Ovary (tissue), 9 donors: ENCODE results near the gene P2RY13. TPM values are rescaled to one million over a fixed set of nuclear protein-coding genes. Genes with fewer than 3 reads are reported as not detected.

Experiments used
- DNase-seq, 5 donors: peaks; one replicate each; pipeline ENCODE4 v3.0.0-alpha.2; 2019 to 2020
- H3K27ac ChIP-seq, 2 donors: fragments of 200-600 bp; one replicate each; pipeline versions ENCODE4 v1.5.1 to v1.8.0; 2019 to 2022
- H3K27me3 ChIP-seq: fragments of 200-600 bp; one replicate; pipeline ENCODE4 v1.8.0; 2022
- H3K36me3 ChIP-seq: fragments of 200-600 bp; sonication (generic); one replicate; pipeline ENCODE4 v1.5.1; 2019
- H3K4me1 ChIP-seq: one replicate; pipeline ENCODE4 v1.8.1; 2013; ENCODE audit warnings: mild to moderate bottlenecking, moderate library complexity; ENCODE audit not compliant: insufficient read depth
- H3K4me3 ChIP-seq: fragments of 200-600 bp; sonication (generic); one replicate; pipeline ENCODE4 v1.5.1; 2017
- H3K9me3 ChIP-seq, 2 donors: fragments of 200-600 bp in 1 of 2; sonication (generic) in 1 of 2; one replicate each; pipeline versions ENCODE4 v1.5.1 to v1.8.1; 2013 to 2019; ENCODE audit warnings: mild to moderate bottlenecking in 1 of 2, moderate library complexity in 1 of 2
- CTCF ChIP-seq, 3 donors: fragments of 450-650 bp in 2 of 3; fragments of 200-600 bp in 1 of 3; IDR thresholded peaks; one replicate each; pipeline versions ENCODE4 v1.5.1 to v1.8.0; 2016 to 2022; ENCODE audit warnings: antibody characterized with exemption in 3 of 3, mild to moderate bottlenecking in 1 of 3
- EP300 ChIP-seq: sonication (generic); formaldehyde crosslinking; IDR thresholded peaks from one replicate; pipeline ENCODE4 v1.6.1; 2017; ENCODE audit warnings: antibody characterized with exemption
- POLR2A ChIP-seq: fragments of 450-650 bp; IDR thresholded peaks from one replicate; pipeline ENCODE4 v1.6.1; 2017; ENCODE audit warnings: antibody characterized with exemption, mild to moderate bottlenecking, moderate library complexity
- WGBS, 3 donors: extraction: QIAGEN DNeasy Blood & Tissue Kit in 1 of 3; methylation state at CpG; one replicate each; pipeline versions ENCODE4 v1.1.5 to v1.1.7; 2013 to 2017; 5-methylcytosine and 5-hydroxymethylcytosine counted together
- intact Hi-C, 4 donors: fragments of 100-400 bp; cut with DNase I; formaldehyde crosslinking; loops; one replicate each; pipeline versions ENCODE4 v1.11.0 to v1.15.1; 2022 to 2023
- polyA plus RNA-seq, 2 donors: library from polyadenylated mRNA; stranded (reverse); fragments of 200-250 nt in 1 of 2; fragments of 350-450 nt in 1 of 2; fragmentation: Illumina TruSeq in 1 of 2; extraction: RNeasy Lipid Tissue Mini Kit (QIAGEN cat#74804) in 1 of 2; gene quantifications; one replicate each; pipeline ENCODE4 v1.2.3, GENCODE V29; 2013 to 2014
- total RNA-seq, 7 donors: library from RNA; depleted of rRNA in 2 of 7; stranded (reverse); fragments of >200 nt in 2 of 7; fragmentation: NEBNext Ultra II Directional in 3 of 7; extraction: Animal tissue kit (Norgen Biotek cat#: 25700) in 3 of 7; gene quantifications; one replicate each; pipeline versions ENCODE4 v1.1.0 to v1.2.4, GENCODE V29; 2016 to 2023
- donor health status: DM: no; HTN: no; CAD: no; lungs with moderate emphysema.
- donor health status: DM: no; HTN: no; CAD: no.
- donor health status: Bipolar disorder and iron deficiency.
- donor health status: DM: yes; HTN: yes; CAD: no.
- donor health status: DM: no; HTN: no; CAD: no.
- donor health status: DM: yes; HTN: yes; CAD: no.

The P2RY13 gene
- total and polyA plus RNA-seq, 9 donors: 0.27 to 5.8 (median 0.56) TPM

- WGBS, 3 donors: 71 to 79% (median 77%) methylated on average over 6 of the region's 6 CpGs
- intact Hi-C loops: no loop called here
- Histone ChIP-seq H3K36me3 (no peaks in the 10 kb centered on the region), H3K4me1 (no peaks in the 10 kb centered on the region), H3K4me3 (no peak overlapping the region), H3K9me3 (no peaks in the 10 kb centered on the region), H3K27me3 (no peaks in the 10 kb centered on the region), H3K27ac (no peak overlapping the region)
- TF ChIP-seq CTCF (IDR thresholded peaks at IDR 0.05): no peak
- TF ChIP-seq EP300: no peak
- no peak for TF ChIP-seq POLR2A
- DNase-seq: no peak
These were observed 36.2 kb downstream of the P2RY13 start for GRCh38 chr3:151293127-151293526.

GRCh38 chr3:151290673-151291072 is 38.7 kb downstream of the P2RY13 start:
- DNase-seq: no peak
- Histone ChIP-seq H3K36me3 (no peaks in the 10 kb centered on the region), H3K9me3 (no peaks in the 10 kb centered on the region), H3K4me3 (no peak overlapping the region), H3K27ac (no peak overlapping the region), H3K4me1 (no peaks in the 10 kb centered on the region), H3K27me3 (no peaks in the 10 kb centered on the region)
- WGBS, 3 donors: 20 to 36% (median 32%) methylated on average over 3 of the region's 3 CpGs
- intact Hi-C loops: no loop called here
- TF ChIP-seq CTCF (IDR thresholded peaks at IDR 0.05) (peak in 2 of 3 donors; percentile 40 to 41), POLR2A (no peak)

GRCh38 chr3:151289445-151289844 is 39.9 kb downstream of the P2RY13 start:
- Histone ChIP-seq H3K4me1 (no peaks in the 10 kb centered on the region), H3K9me3 (no peaks in the 10 kb centered on the region), H3K36me3 (no peaks in the 10 kb centered on the region), H3K27ac (no peak overlapping the region), H3K4me3 (no peak overlapping the region), H3K27me3 (no peaks in the 10 kb centered on the region)
- DNase-seq: no peak
- intact Hi-C loops: loop anchor here in 1 of 4 donors (10.0 kb wide), 1 partner anchor 65 kb away; no protein-coding TSS in a partner anchor
- 46 to 93% (median 65%) methylated on average over 3 of the region's 3 CpGs for WGBS, 3 donors
- no peak for TF ChIP-seq CTCF (IDR thresholded peaks at IDR 0.05)
- TF ChIP-seq EP300: no peak
- no peak for TF ChIP-seq POLR2A

DNA sequence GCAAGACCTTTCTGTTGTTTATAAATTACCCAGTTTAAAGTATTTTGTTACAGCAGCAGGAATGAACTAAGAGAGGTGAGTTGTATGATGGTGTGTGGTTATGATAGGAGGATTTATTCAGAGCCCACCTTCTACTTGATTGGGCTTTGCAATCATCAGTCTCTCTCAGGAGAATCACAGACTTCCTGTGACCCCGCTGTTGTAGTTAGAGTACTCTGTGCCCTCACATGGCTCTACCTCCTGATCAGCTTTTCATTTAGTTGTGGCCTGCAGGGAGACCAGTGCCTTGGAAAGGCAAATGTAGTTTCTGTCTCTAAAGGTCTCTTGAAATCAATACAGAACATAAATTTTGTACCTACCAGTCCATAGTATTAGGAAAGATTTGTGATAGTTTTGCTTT is 43.4 kb downstream of the P2RY13 start:
- Histone ChIP-seq H3K27ac (no peak overlapping the region), H3K4me3 (no peak overlapping the region), H3K9me3 (no peaks in the 10 kb centered on the region), H3K36me3 (no peaks in the 10 kb centered on the region), H3K4me1 (no peaks in the 10 kb centered on the region), H3K27me3 (no peaks in the 10 kb centered on the region)
- no peak for DNase-seq
- WGBS, 3 donors: 82 to 100% (median 92%) methylated on average over 1 of the region's 1 CpG
- no peak for TF ChIP-seq EP300
- no peak for TF ChIP-seq POLR2A
- TF ChIP-seq CTCF (IDR thresholded peaks at IDR 0.05): no peak
- intact Hi-C loops: loop anchor here in 1 of 4 donors (10.0 kb wide), 1 partner anchor 61 kb away; no protein-coding TSS in a partner anchor
